Activated CD4-positive, alpha-beta T cell treated with anti-CD3 and anti-CD28 coated beads, Interleukin-2, amount 50 U/mL, for 48 hours (primary cell): ENCODE measurements around the gene RAB26.

Source experiments
- DNase-seq, 2 experiments: peaks; one replicate each; pipeline ENCODE4 v3.0.0-alpha.2; 2020

Gene RAB26

DNA sequence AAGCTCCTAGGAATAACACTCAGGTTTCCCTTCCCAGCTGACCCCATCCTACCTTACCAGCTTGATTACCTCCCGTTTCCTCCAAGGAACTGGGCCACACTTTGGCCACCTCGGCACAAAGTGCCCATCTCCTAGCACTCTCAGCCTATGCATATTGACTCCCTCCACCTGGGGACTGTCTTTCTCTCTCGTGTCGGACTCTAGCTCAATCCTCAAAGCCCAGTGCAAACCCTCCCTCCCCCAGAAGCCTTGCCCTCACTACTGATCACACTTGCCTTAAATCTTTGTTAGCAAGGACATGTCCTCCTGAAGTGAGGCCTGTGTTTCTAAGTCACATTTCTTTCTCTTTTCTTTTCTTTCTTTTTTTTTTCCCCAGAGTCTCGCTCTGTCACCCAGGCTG lies 2.6 kb upstream of the RAB26 start:
- no peak for DNase-seq

DNA sequence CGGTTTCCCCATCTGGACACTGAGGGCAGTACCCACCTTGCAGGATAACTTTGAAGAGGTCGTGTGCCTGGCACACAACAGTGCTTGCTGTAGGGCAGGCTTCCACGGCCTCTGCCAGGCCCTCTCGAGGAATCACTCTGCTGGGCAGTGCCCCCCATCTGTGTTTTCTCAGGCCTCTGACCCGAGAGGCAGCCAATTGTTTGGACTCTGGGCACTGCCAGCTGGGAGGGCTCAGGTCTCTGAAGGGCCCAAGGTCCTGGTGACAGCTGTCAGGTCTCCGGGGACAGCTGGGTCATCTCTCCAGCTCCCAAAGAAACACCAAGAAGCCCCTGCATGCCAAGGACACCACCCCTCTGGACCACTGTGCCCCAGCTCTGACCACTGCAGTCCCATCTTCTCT lies 1.0 kb upstream of the RAB26 start:
- no peak for DNase-seq

DNA sequence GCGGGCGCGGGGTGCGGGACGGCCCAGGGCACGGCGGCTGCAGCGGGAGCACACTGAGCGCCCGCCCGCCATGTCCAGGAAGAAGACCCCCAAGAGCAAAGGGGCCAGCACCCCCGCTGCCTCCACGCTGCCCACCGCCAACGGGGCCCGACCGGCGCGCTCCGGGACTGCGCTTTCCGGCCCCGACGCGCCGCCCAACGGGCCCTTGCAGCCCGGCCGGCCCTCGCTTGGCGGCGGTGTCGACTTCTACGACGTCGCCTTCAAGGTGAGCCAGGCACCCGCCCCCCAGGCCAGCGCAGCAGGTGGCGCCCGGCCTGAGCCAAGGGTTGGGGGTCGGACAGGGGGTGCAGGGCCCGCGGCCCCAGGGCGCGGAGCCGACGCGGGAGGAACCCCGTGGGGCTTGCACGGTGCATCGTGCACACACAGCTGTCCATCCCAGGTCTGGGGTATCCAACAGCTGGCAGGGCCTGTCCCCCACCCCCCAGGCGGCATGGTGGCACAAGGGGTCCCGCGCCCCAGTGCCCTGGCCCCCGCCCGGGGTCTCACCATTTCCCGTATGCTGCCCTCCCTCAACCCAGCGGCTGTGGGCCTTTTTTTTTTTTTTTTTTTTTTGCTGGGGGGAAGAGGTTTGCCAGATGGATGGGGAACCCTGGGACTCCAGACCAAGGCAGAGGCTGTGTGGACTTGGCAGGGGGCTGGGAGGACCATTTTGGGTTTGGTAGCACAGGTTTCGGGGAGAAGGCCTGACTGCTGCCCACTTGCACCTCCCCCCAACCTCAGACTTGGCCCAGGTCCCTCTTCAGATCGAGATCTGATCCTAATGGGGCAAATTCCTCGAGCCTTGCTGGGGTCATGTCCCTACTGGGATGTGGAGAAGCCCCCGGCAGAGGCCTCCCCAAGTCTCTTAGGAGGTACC lies 547 bp downstream of the RAB26 start:
- peak; percentile 37 to 46 for DNase-seq

DNA sequence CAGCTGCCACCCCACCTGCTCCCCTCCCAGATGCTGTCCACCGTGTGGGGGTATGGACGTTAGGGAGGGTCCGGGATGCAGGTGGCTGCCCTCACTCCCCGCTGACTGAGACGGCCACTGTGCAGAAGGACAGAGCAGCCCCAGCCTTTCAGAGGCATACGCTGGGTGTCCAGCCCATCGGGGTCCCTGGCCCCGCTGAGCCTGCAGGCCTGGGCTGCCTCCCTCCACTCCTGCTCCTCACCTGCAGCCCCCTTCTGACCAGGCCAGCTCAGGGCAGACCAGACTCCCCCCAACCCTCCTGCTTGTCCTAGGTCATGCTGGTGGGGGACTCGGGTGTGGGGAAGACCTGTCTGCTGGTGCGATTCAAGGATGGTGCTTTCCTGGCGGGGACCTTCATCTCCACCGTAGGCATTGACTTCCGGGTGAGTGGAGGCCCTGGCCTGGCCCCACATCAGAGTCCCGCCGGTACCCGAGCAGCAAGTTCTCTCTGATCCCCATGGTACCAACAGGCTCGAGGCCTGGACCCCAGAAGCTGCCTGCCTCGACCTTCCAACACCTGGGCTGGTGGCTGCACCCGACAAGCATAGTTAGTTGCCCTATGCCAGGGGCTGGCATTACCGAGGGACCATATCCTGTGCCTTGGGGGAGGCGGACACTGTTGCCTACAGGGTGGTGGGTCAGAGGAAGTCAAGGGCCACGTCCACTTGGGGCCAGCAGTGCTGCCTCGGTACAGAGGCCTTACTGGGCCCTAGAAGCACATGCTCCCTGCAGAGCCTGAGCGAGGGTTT lies 1.4 kb downstream of the RAB26 start:
- DNase-seq = peak; percentile 40 to 50

DNA sequence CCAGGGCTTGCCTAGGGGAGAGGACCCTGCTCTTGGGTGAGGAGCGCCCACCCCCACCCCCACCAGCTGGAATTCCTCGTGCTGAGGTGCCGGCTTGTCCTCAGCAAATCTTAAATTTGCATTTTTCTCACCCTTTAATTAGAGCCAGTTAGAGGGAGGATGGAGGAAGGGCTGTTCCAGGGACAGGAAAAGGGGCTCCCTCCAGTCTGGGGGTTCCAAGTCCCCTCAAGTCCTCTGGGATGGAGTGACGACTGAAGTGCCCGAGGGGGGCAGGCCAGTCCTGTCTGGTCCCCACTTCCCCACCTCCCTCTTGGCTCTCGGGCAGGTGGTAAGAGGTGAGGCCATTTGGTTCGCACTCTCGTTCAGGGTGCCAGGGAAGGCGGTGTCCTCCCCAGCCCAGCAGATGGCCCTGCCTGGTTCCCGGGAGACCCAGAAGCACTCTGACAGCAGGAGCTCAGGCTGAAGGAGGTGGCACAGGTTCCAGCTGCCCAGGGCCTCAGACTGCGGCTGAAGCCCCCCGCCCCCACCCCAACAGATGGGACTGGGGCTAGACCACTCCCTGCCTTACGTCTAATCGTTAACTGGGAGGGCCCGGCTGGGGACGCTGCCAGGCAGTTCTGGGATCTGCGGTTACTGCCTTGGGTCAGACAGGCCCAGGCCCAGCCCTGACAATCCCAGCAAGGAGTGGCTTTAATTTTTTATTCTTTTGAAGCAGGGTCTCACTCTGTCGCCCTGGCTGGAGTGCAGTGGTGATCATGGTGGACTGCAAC lies 2.2 kb downstream of the RAB26 start:
- DNase-seq = peak; percentile 49 to 58

DNA sequence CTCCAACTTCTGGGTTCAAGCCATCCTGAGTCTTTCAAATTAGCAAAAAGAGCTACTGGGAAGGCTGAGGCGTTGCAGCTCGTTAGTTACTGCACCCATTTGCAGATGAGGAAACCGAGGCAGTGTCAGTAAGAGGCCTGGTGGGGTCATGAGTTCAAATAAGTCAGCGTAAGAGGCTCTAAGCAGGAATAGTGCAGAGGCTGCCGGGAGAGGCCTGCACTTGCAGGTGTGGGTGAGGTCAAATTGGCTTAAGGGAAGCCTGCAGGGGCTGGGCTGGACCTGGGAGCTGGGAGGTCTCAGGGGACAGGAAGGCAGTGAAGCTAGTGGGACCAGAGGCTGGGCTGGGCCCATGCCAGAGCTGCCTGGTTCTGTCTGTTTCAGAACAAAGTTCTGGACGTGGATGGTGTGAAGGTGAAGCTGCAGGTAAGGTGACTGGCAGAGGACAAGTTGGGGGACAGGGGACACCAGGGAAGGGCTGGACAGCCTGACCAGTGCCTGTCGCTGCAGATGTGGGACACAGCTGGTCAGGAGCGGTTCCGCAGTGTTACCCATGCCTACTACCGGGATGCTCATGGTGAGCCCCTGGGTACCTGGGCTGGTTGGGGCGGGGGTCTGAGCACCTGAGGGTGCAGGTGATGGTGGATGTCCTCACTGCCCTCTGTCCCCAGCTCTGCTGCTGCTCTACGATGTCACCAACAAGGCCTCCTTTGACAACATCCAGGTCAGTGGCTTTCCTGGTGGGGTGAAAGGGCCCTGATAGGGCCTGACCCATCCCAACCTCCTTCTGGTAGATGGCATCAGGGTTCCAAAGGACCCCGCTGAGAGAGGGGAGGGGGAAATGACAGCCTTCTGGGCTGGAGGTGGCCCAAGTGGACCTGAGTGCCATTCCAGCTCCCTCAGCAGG lies 3.0 kb downstream of the RAB26 start:
- DNase-seq = peak; percentile 27 to 41

DNA sequence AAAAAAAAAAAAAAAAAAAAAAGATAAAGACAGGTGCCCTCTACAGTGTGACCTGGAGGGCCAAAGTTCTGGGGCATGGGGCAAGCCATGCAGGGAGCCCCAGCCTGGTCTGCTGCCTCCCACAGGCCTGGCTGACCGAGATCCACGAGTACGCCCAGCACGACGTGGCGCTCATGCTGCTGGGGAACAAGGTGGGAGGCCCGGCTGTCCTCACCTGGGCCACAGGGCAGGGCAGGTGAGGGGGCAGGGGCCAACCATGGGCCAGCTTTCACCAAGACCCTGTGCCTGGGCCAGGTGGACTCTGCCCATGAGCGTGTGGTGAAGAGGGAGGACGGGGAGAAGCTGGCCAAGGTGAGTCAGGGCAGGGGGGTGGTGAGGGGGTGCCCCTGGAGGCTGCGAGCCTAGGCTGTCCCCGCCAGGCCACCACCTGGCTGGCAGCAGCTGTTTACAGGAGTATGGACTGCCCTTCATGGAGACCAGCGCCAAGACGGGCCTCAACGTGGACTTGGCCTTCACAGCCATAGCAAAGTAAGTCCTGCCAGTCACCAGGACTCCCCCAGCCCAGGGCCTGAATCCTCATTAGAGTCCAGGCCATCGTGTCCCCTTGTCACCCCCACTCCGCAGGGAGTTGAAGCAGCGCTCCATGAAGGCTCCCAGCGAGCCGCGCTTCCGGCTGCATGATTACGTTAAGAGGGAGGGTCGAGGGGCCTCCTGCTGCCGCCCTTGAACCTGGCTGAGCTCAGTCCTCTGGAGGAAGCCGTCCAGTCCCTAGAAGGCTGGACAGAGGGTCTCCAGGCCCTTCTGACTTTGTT lies 4.5 kb downstream of the RAB26 start:
- DNase-seq = peak; percentile 49 to 56

DNA sequence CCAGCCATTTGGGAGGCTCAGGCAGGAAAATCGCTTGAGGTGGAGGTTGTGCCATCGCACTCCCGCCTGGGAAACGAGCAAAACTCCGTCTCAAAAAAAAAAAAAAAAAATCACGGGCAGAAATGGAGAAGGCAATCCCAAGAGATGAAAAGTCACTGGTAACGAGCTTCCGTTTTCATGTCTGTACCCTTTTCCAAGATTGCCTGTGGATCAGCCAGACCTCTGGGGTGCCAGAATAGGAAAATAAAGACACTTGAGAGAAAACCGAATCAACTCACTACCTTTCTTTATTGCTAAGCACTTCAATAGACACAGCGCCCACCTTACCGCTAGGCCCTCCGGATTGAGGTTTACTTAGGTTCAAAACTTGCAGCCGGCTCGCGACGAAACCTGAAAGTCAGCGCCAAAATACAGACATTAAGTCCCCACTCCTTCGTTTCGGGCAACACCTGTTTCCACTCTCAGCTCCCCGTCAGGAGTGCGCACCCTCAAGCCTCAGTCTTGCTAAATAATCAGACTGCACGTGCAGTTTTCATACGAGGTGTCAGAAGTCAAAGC lies 6.2 kb downstream of the RAB26 start:
- DNase-seq = peak in 1 of 2 experiments; percentile 49

DNA sequence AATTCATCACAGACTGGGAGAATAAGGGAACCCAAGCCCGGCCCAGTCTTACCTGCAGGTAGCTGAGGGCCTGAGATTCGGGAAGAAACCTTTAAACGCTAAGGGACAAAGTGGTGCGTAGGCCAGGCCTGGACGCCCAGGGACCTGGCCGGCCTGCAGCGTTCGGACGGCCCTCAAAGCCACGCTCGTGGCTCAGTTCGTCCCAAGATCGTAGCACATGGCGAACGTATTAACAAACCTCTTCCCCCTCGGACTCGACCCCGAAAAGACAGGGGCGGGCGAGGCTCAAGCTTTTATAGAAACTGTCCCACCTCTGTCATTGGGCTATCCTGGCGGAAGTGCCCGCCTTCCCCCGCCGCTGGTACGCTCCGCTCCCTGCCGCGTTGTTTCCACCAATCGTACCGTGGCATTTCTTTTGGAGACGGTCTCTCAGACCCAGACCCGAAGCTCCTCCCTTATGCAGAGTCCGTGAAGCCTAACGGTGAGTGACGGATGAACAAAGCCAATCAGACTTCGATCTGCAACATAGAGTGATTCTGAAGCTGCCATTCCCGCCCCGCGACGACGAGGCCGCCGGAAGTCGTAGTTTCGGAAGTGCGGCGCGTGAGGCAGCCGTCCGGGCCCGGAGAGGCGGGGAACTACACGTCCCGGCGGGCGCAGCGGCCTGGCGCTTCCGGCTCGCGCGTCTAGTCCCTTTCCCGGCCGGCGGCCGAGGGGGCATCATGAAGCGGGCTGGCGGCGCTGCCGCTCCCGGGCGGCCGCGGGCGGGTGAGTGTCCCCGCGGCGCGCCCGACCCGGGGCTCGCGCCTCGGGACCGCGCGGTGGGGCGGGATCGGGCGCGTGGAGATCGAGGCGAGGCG lies 6.9 kb downstream of the RAB26 start, which contains the start of gene TRAF7:
Gene TRAF7, plus strand, starts transcription at position 692 of the 860 bp plus-strand sequence. CDS start 8,139 bp downstream, outside the sequence.
- DNase-seq = peak; percentile 96 to 98

DNA sequence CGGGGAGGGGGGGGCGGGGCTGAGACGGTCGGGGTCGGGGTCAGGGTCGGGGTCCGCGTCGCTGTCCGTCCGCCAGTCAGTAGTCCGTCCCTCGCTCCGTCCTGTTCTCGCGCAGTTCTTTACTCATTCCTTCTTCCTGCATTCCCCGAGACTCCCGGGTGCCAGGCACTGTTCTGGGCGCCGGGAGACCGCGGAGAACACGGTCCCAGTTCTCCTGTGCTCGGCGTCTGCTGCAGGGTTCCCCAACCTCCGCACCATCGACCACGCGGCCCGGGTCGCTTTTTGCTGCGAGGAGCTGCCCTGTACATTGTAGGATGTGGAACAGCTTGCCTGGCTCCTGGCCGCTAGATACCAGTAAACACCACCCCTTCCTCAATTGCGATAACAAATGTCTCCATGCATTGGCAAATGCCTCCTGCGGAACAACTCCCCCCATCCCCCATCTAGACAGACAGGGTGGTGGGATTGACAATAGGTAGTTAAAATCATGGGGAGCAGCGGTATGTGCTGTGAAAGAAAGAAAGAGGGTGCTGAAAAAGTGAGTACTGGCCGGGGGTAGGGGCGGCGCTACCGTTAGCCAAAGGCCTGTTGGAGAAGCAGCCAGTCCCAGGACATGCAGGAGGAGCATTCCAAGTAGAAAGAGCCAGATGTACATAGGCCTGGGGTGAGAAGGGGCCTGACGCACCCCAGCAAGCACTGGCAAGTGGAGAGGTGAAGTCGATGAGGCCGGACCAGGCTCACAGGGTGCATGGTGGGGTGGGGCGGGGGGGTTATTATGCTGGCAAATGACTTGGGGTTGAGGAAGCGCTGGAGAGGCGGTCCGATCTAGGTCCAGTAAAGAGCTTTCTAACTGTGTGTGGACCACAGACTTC lies 7.8 kb downstream of the RAB26 start:
- peak in 1 of 2 experiments; percentile 24 for DNase-seq

DNA sequence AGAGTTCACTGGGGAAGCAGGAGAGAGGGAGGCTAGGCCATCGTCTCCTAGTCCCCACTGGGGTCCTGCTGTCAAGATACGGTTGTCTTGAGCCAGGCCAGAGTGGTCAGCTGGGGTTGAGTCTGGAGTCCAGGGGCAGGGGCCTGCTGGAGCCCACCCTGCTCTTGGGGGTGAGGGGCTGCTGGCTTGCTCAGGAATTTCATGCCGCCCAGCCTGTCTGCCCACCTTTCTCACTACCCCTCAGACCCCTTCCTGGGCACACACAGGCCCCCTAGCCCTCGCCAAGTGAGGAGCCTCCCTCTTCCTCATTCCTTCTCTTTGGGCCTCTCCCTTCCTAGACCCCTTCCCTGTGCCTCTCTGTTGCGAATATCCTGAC lies 8.4 kb downstream of the RAB26 start:
- DNase-seq = no peak

DNA sequence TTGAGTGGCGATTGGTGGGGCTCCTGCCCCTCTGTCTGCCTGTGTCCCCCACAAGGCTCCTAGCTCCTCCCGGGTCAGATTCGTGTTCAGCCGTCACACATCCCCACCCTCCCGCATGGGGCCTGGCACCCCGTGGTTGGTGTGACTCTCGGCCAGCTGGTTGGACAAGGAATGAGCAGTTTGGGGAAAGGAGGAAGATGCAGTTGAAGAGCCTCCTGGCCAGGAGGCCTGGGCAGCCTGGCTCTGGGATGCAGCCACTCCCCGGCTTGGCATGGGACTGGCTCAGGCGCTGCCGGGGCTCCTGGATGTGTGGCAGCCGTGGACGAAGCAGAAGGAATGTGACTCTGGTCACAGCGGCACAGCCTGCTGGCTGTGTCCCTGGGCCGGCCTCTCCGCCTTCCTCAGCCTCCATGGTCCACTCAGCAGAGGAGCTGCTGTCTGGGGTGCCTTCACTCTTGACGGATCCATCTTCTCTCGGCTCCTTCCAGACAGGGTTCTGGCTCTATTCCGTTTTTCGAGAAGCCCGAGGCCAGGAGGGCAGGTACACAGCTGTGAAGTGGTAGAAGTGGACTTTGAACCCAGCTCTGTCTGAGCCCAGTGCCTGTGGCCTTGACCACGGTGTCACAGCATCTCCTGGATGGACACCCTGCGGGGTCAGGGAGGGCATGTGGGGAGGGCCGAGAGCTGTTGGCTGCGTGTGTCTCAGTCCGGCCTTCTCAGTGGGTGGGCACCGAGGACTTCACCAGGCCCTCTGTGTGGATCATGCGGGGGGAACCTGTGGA lies 9.2 kb downstream of the RAB26 start:
- no peak for DNase-seq

DNA sequence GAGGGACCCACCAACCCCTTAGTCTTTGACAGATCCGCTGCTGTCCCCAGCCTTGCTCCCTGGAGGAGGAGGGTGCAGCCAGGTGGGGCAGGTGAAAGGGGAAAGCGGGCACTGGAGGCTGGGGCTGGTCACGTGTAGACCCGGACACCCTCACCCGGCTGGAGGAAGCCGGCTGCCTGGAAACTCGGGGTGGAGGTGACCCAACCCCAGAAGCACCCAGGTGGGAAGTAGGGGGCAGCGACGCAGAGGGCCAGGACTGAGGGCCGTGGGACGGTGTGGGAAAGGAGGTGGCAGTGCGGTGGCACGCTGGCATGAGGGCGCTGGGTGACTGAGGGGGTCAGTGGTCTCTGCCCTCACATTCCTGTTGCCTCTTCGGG lies 9.8 kb downstream of the RAB26 start:
- no peak for DNase-seq

DNA sequence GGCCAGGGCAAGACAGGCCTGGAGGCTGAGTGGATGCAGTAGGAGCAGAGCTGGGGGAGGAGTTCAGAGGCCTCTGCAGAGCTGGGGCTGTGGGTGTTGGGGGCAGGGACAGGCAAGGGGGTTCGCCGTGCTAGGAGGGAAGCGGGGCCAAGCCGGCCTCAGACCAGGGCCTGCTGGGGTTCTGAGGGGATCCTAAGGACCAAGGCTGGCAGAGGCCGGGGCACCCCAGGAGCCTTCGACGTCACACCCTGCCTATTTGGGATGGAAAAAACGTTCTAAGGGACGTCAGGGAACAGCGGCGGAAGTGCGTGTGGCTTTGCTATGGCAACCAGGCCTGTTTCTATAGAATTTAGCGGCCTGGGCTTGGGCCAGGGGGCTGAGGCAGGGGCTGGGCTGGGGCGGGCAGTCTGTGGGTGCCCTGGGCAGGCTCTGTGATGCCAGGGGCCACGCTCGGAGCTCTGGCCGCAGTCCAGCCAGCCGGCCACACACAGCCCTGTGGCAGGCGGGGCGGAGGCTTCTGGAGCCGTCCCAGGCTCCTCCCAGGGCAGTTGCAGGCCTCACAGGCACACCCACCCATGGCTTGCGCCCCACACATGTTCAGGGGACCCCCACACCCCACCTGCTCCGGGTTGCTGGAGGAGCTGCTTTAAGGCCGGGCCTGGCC lies 10.9 kb downstream of the RAB26 start:
- DNase-seq = no peak

DNA sequence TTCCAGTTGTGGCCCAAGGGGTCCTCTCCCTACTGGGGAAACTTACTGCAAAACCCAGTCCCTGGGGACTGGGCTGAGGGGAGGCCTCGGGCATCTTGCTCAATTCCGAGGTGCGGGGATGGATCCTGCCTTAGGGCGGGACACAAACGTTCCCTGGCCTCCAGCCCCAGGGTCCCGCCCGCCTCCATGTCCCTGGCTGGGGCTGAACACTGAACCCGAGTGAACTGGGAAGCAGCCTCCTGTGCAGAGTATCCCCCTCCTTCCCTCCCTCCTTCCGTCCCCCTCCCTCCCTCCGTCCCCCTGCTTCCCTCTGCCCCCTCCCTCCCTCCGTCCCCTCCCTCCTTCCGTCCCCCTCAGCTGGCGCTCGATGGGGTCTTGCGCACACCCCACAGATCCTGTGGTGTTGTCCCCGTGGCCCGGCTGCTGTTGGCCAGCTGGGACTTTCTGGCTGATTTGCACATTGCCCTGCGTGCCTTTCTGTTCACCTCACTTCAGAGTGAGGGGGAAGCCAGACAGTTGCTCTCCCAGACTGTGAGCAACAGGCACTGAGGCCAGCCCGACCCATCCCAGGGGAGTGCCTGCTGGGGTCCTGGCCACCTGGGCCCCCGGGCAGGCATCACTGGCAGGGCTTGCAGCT lies 12.6 kb downstream of the RAB26 start:
- no peak for DNase-seq

DNA sequence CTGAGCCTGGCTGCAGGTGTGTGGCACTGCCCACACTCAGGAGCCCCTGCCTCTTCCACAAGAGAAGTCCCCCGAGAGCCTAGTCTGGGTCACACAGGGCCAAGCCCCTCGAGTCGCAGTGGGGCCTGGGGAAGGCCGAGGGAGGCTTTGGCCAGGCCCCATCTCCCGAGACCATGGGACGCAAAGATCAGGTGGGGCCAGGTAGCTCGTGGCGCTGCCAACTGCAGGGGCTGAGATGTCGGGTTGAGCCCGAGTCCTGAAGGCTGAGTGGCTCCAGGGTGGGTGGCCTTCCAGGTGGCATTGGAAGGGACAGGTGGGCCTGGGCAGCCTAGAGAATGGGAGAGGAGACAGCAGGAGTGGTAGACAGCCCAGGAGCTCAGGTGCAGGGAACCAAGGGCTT lies 13.5 kb downstream of the RAB26 start:
- no peak for DNase-seq

DNA sequence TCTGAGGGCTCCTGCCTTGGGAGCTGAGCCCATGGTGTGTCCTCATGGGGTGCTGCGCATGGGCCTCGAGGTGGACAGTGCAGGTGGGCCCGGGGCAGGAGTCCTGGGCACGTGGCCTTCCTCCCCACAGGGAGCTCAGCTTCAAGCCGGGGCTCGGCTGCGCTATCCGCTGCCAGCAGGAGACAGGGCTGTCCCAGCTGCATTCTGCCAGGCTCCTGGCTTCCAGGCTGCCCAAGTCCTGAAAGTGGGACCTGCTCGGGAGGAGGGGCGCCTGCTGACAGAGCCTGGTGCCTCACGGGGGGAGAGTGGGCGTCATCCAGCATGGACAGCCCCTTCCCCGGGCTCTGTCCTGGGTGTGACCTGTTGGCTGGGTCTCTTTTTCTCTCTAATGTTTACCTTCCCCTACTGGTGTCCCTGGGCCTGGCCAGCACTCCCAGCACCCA lies 14.3 kb downstream of the RAB26 start:
- no peak for DNase-seq
